NCI-H2107 (cell line): ENCODE results near the gene ACBD6.
A peak's percentile ranks its signal among the peaks of the same experiment; 100 is the strongest.
"Not testable (repeated sequence)": the region's sequence is repeated elsewhere in the genome, so short reads cannot be mapped to it uniquely, and the experiment has no call there.

Experiments used
- DNase-seq: peaks from one replicate; lab custom pipeline; 2025; lab: John Stamatoyannopoulos, UW

Gene ACBD6

DNA sequence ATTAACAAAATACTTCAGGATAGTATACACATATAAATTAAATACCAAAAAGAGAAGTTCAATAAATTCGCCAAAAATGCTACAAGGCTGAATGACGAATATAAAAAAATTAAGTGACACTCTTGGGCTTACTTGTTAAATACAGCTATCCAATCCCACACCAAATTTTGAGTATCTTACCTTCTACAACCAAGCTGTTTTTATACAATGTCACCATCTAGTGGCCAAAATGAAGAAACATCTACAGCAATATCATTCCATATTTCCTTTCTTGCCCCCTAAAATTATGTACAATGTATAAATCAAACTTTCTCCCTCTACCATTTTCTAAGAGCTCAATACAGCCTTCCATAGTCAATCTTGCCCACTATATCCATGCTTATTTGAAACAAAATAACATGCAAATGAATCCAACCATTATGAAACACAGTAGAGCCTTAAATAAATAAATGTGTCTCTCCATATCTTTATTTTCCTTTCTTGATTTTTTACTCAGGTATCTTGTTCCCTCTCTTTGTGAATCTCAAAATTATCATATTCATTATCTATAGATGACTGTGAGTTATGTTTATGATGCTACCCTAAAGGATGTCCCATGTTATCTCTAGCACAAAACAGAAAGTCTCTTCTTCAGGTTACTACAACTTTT lies 86.3 kb downstream of the ACBD6 start:
- peak; percentile 44 for DNase-seq

DNA sequence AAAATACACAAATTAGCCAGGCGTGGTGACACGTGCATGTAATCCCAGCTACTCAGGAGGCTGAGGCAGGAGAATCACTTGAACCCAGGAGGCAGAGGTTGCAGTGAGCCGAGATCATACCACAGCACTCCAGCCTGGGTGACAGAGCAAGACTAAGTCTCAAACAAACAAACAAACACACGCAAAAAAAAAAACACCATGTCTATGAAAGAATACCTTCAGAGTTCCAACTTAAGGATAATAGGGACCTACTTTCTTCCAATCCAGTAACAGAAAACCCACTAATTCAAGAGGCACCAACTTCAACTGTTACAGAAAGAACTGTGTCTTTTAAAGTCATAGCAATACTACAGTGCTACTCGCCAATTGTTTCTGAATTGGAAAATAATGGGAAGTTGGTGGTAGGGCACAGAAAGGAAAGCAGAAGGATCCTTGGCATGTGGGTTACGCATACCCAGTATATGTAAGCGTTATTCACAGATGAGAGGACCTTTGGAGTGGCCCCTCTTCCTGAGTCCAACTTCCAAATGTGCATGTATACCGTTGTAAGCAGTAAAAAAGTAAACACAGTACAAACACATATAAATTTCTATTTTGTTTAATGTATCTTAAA lies 87.0 kb downstream of the ACBD6 start:
- DNase-seq: no peak

GRCh38 chr1:180412583-180412982 lies 89.8 kb downstream of the ACBD6 start:
- no peak for DNase-seq

DNA sequence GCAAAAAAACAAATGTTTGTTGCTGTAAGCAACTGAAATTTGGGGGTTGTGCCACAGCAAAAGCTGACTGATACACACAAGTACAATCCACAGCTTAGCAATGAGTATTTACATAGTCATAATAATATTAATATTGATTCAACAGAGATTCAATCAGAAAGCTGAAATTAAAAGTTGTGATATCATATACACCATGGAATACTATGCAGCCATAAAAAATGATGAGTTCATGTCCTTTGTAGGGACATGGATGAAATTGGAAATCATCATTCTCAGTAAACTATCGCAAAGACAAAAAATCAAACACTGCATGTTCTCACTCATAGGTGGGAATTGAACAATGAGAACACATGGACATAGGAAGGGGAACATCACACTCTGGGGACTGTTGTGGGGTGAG lies 94.2 kb downstream of the ACBD6 start:
- not testable (repeated sequence) for DNase-seq

DNA sequence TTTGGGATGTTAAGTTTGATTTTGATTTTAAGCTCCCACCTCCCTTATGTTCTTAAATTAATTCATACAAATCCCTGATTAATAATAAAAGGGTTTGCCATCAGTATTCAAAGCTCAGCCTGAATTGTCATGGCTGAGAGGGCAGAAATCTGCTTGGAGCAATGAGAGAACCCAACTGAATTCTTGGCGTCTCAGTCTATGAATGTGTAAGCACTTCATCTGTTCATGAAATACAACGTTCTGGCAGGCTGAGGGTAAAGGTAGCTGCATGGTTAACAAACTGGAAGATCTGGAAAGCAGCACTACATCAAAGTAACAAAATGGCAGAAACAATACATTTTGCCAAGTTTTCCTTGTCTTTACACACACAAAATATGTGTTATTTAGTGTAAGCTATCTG lies 95.3 kb downstream of the ACBD6 start:
- no peak for DNase-seq

- no peak for DNase-seq
These were observed 99.8 kb downstream of the ACBD6 start for GRCh38 chr1:180402551-180402950.

DNA sequence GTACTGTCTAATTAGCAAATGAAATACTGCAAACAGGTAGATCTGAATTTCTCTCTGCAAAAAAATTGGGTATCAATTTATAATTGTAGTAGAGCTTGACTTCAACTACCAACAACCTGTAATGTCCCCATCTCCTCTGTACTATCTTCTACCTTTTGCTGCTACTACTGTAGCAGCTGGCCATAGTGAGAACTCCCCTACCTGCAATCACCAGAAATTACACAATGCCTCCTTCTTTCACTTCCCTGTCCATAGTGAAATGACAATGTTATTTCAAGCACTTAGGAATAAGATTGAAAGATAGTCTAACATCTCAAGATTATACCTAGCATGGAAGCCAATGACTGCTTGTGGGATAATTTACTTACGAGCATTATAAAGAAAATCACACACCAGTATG lies 100.4 kb downstream of the ACBD6 start:
- no peak for DNase-seq

DNA sequence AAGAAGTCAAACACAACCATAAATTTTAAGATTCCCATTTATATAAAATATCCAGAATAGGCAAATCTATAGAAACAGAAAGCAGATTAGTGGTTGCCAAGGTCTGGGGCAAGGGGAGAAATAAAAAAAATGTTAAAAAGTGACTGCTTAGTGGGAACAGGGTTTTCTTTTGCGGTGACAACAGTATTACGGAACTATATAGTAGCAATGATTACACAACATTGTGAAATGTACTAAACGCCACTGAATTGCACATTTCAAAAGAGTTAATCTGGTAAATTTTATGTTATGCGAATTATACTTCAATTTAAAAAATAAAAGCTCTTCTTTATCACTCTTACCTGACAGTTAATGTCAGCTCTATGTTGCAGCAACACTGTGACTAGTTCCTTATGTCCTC lies 105.2 kb downstream of the ACBD6 start:
- DNase-seq: no peak

- no peak for DNase-seq
These were observed 109.8 kb downstream of the ACBD6 start for GRCh38 chr1:180392427-180393145.

DNA sequence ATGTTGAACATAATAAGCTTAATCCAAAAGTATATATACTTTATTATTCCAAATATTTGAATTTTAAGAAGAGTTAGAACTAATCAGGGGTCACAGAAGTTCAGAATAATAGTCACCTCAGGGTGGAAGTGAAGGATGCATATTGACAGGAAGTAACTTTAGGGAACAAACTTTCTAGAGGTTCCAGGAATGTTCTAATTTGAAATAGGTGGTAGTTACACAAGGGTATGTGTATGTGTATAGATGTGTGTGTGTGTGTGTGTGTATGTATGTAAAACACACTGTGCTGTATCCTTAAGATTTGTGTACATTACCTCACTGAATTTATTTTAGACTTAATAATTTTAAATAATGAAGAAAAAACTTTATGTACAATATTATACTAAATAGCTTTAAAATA lies 110.4 kb downstream of the ACBD6 start:
- DNase-seq: no peak

DNA sequence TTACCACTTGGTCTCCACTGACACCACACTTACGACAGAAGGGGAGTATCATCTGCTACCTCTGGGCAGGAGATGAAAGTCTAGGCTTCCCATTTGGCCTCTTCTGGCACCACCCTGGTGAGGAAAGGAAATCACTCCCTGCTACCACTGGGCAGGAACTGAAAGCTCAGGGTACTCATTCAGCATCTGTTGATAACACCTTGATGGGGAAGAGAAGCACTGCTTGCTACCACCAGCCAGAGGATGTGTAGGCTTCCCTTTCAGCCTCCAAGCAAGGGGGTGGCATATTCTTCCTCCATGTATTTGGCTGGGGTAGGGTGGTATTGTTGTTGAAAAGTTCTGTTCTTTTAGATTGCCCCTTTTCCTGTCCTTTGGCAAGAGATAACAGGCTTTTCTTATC lies 115.0 kb downstream of the ACBD6 start:
- no peak for DNase-seq

DNA sequence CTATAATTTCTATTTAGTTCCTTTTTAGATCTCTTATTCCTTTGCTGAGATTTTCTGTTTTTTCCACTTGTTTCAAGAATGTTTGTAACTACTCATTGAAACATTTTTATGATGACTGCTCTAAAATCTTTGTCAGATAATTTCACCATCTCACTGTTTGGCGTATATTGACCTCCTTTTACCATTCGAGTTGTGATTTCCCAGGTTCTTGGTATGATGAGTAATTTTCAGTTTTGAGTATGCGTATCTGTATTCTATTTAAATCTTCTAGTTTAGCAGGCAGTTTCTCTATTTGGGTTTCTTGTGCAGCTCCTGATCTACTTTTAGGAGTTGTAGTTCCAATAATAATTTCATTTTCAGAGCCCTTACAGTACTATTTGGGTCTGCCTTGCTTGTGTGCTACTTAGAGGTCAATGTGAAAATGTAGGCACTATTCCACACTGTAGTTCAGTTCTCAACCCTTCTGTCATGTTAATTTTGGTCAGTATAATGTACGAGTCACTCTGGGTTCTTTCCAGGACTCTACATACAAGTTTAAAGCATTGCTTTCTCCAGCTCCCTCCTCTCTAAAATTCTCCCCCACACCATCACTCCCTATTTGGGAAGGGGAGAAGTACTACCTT lies 115.5 kb downstream of the ACBD6 start:
- no peak for DNase-seq

DNA sequence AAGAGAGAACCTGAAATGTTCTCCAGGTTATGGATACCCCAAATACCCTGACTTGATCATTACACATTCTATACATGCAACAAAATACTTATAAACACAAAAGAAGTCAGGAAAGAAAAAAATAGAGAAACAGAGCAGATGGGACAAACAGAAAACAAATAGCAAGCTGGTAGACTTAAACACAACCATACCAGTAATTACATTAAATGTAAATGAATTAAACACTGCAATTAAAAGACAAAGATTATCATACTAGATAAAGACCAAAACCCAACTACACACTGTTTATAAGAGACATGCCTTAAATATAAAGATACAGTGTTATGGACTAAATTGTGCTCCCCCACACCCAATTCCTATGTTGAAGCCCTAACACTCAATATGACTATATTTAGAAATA lies 117.2 kb downstream of the ACBD6 start:
- DNase-seq: no peak

DNA sequence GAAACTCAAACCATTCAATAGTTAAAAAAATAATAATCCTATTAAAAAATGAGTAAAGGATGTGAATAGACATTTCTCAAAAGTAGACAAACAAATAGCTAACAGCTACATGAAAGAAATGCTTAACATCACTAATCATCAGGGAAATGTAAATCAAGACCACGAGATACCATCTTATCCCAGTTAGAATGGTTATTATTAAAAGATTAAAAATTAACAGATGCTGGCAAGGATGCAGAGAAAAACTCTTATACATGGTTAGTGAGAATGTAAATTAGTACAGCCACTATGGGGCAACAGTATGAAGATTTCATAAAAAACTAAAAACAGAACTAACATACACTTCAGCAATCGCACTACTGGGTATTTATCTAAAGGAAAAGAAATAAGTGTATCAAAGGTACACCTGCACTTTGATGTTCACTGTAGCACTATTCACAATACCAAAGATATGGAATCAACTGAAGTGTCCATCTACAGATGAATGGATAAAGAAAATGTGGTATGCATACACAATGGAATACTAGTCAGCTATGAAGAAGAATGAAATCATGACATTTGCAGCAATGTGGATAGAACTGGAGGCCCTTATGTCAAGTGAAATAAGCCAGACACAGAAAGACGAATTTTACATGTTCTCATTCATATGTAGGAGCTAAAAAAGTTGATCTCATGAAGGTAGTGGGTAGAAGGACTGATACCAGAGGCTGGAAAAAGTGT lies 117.9 kb downstream of the ACBD6 start:
- no peak for DNase-seq

- no peak for DNase-seq
These were observed 119.9 kb downstream of the ACBD6 start for GRCh38 chr1:180382326-180383115.

GRCh38 chr1:180381184-180381580 lies 121.2 kb downstream of the ACBD6 start:
- no peak for DNase-seq

DNA sequence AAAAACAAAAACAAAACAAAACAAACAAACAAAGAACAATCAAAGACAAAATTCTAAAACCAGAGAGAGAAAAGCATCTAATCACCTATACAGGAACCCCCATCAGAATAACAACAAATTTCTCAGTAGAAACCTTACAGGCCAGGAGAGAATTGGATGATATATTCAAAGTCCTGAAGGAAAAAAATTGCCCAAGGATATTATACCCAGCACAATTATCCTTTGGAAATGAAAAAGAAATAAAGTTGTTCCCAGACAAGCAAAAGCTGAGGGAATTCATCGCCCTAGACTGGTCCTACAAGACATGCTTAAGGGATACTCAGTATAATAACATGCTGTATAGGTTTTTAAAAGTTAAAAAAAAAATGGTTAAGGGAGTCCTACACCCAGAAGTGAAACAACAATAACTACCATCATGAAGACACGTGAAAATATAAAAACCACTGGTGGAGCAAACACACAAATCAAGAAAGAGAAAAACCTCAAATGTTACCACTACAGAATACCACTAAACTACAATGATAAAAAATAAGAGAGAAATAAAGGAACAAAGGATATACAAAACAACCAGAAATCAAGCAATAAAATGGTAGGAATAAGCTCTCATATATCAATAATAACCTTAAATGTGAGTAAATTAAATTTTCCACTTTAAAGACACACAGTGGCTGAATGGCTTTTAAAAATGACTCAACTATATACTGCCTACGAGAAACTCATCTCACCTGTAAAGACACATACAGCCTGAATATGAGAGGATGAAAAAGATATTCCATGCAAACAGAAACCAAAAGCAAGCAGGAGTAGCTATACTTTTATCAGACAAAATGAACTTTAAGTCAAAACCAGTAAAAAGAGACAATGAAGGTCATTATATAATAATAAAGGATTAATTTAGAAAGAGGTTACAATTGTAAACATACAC lies 121.9 kb downstream of the ACBD6 start:
- no peak for DNase-seq

DNA sequence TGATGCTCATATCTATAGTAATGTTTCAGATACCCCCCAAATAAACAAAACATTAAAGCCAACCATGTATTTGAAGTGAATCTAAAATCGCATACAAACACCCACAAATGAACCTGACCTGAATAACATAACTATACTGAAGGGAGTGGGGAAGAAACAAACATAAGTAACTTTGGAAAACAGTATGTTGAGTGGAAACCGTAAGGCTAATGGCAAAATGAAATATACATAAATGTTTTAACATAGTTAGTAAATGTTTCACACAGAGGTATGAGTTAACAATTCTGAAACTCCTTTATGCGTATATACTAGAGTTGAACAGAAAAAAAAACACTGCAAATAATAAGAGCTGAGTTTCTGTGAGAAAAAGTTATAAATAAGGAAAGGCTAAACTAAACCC lies 125.6 kb downstream of the ACBD6 start:
- no peak for DNase-seq

- no peak for DNase-seq
These were observed 126.1 kb downstream of the ACBD6 start for GRCh38 chr1:180376253-180376652.

DNA sequence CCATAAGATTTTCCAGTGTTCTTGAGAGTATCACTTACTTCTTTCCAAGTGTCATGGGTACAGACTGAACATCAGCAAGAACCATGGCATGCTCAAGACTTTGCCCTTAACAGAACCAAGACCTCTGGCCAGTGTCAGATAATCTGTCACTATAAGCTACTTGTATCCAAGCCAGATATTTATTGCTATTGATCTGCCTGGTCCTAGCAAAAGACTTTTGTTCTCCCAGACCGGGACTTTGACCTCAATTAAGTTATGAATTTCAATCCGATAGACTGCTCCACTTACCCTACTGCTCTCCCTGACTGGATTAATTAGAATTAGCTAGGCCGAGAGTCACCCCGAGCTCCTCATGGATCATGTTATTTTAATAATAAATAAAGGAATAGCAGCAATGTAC lies 129.6 kb downstream of the ACBD6 start:
- DNase-seq: no peak
